ENCODE results near the gene MMP7.

- TF ChIP-seq, protein P1, sequence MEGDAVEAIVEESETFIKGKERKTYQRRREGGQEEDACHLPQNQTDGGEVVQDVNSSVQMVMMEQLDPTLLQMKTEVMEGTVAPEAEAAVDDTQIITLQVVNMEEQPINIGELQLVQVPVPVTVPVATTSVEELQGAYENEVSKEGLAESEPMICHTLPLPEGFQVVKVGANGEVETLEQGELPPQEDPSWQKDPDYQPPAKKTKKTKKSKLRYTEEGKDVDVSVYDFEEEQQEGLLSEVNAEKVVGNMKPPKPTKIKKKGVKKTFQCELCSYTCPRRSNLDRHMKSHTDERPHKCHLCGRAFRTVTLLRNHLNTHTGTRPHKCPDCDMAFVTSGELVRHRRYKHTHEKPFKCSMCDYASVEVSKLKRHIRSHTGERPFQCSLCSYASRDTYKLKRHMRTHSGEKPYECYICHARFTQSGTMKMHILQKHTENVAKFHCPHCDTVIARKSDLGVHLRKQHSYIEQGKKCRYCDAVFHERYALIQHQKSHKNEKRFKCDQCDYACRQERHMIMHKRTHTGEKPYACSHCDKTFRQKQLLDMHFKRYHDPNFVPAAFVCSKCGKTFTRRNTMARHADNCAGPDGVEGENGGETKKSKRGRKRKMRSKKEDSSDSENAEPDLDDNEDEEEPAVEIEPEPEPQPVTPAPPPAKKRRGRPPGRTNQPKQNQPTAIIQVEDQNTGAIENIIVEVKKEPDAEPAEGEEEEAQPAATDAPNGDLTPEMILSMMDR (IDR thresholded peaks at IDR 0.05; ENCODE audit: low read length) = no peak
- no peak for TF ChIP-seq EZH2 (IDR thresholded peaks at IDR 0.05; ENCODE audit: borderline replicate concordance, low read length)
These were observed 45.3 kb downstream of the MMP7 start for GRCh38 chr11:102485095-102485722.
